ENCODE data around the gene DIP2C.
"Not testable (repeated sequence)": the region's sequence is repeated elsewhere in the genome, so short reads cannot be mapped to it uniquely, and the experiment has no call there.

DIP2C gene

GRCh38 chr10:351770-352334, 337.6 kb downstream of the DIP2C start:
- in situ Hi-C loops (cut with MboI; ENCODE audit: low sequenced_read_pairs, unreplicated experiment), result no loop called here
- TF ChIP-seq CTCF (IDR thresholded peaks at IDR 0.05; ENCODE audit: borderline replicate concordance, control extremely low read depth, extremely low read depth, insufficient read depth, missing control alignments), result no peak
- DNase-seq (ENCODE audit: low spot score), result no peak

- TF ChIP-seq CTCF (IDR thresholded peaks at IDR 0.05; ENCODE audit: borderline replicate concordance, control extremely low read depth, extremely low read depth, insufficient read depth, missing control alignments), result no peak
- DNase-seq (ENCODE audit: low spot score), result no peak
- in situ Hi-C loops (cut with MboI; ENCODE audit: low sequenced_read_pairs, unreplicated experiment), result no loop called here
Observed at GRCh38 chr10:350981-351501, 338.4 kb downstream of the DIP2C start.

- TF ChIP-seq CTCF (IDR thresholded peaks at IDR 0.05; ENCODE audit: borderline replicate concordance, control extremely low read depth, extremely low read depth, insufficient read depth, missing control alignments), result no peak
- in situ Hi-C loops (cut with MboI; ENCODE audit: low sequenced_read_pairs, unreplicated experiment), result no loop called here
- no peak for DNase-seq (ENCODE audit: low spot score)
Observed at GRCh38 chr10:349081-349480, 340.4 kb downstream of the DIP2C start.

GRCh38 chr10:348456-348855, 341.0 kb downstream of the DIP2C start:
- in situ Hi-C loops (cut with MboI; ENCODE audit: low sequenced_read_pairs, unreplicated experiment), result no loop called here
- TF ChIP-seq CTCF (IDR thresholded peaks at IDR 0.05; ENCODE audit: borderline replicate concordance, control extremely low read depth, extremely low read depth, insufficient read depth, missing control alignments), result no peak

GRCh38 chr10:347774-348173, 341.7 kb downstream of the DIP2C start:
- DNase-seq (ENCODE audit: low spot score); in situ Hi-C loops (cut with MboI; ENCODE audit: low sequenced_read_pairs, unreplicated experiment): not testable (repeated sequence)

More at GRCh38 chr10:348456-348855, 341.0 kb downstream of the DIP2C start:
- no peak for DNase-seq (ENCODE audit: low spot score)

GRCh38 chr10:347190-347589, 342.3 kb downstream of the DIP2C start:
- in situ Hi-C loops (cut with MboI; ENCODE audit: low sequenced_read_pairs, unreplicated experiment); DNase-seq (ENCODE audit: low spot score): not testable (repeated sequence)

GRCh38 chr10:344582-345200, 344.8 kb downstream of the DIP2C start:
- TF ChIP-seq CTCF (IDR thresholded peaks at IDR 0.05; ENCODE audit: borderline replicate concordance, control extremely low read depth, extremely low read depth, insufficient read depth, missing control alignments), result no peak
- no peak for DNase-seq (ENCODE audit: low spot score)
- in situ Hi-C loops (cut with MboI; ENCODE audit: low sequenced_read_pairs, unreplicated experiment), result no loop called here

Data from GM13976 (cell line).